ENCODE results near the gene CASK.

DNA sequence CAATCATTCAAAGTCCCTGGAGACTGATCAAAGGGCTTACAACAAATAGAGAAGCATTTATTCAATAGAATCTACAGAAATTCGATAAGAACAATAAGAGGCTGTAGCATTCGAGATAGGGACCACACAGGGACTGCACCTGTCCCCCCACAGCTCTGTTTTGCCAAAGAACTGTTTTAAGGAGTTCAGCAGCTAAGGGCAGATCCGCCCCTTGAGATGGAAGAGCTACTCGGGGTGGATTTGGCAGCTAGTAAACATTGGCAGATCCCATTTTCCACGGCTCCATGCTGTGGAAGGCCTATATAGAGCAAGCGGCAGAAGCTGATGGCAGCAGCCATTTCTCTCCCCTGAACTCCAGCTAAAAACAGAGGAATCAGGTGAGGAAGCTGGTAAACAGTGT is 123.7 kb downstream of the CASK start:
- TF ChIP-seq JUN (CRISPR knock-in tag; IDR thresholded peaks at IDR 0.05) (no peak), TCF7 (CRISPR knock-in tag; IDR thresholded peaks at IDR 0.05; ENCODE audit: low read depth) (no peak)

Data from WTC11 (cell line).